ENCODE data around the gene DDX24.

DDX24 gene

GRCh38 chr14:94004015-94004414, 77.0 kb downstream of the DDX24 start:
- DNase-seq: no peak

GRCh38 chr14:94003397-94003796, 77.6 kb downstream of the DDX24 start:
- DNase-seq: no peak

- peak; percentile 62 to 70 for DNase-seq
These were observed 79.3 kb downstream of the DDX24 start for GRCh38 chr14:94001501-94002396.

GRCh38 chr14:94001016-94001415, 80.0 kb downstream of the DDX24 start:
- no peak for DNase-seq

- DNase-seq: no peak
These were observed 80.7 kb downstream of the DDX24 start for GRCh38 chr14:94000267-94000666.

GRCh38 chr14:93999573-93999972, 81.4 kb downstream of the DDX24 start:
- DNase-seq: no peak

- no peak for DNase-seq
These were observed 82.1 kb downstream of the DDX24 start for GRCh38 chr14:93998871-93999403.

All from activated CD4-positive, alpha-beta T cell treated with anti-CD3 and anti-CD28 coated beads, Interleukin-2, amount 50 U/mL, for 48 hours (primary cell).